GM12878 (cell line): ENCODE data around the gene ARHGAP6. TPM values are rescaled to one million over a fixed set of nuclear protein-coding genes. Genes with fewer than 3 reads are reported as not detected.

Source experiments
- ATAC-seq: fragments of 200-7000 bp; cut with Tn5 transposase; 3 replicates; pipeline ENCODE4 v1.9.1; 2020; ENCODE audit warnings: mild to moderate bottlenecking, moderate library complexity
- BruUV-seq: library from RNA; stranded (reverse); fragments of 400-500 nt; replicated peaks from 2 replicates; lab custom pipeline; 2021; lab: Mats Ljungman, UMichigan
- CTCF ChIA-PET: fragments of 300-600 bp; sonication (Branson Sonifier 250); formaldehyde crosslinking; extraction: SDS; loops from one replicate; lab custom pipeline; 2021; ENCODE audit warnings: inconsistent platforms; lab: Yijun Ruan, JAX
- POLR2A ChIA-PET: fragments of 350-600 bp; formaldehyde crosslinking; extraction: SDS; loops from one replicate; lab custom pipeline; 2021; ENCODE audit warnings: inconsistent platforms; lab: Charles Lee
- RAD21 ChIA-PET: fragments of 300-600 bp; sonication (Branson Sonifier 250); formaldehyde crosslinking; loops from one replicate; lab custom pipeline; 2023; ENCODE audit warnings: antibody characterized with exemption; ENCODE audit not compliant: unreplicated experiment; lab: Charles Lee
- SMC1A ChIA-PET: fragments of 300-600 bp; sonication (Branson Sonifier 250); formaldehyde crosslinking; loops from one replicate; lab custom pipeline; 2023; ENCODE audit not compliant: unreplicated experiment, uncharacterized antibody; lab: Charles Lee
- DNase-seq: peaks from one replicate; pipeline ENCODE4 v3.0.0-alpha.2; 2011; ENCODE audit warnings: low read depth, low spot score
- FAIRE-seq: peaks from 3 replicates; lab custom pipeline; 2011; peaks lifted over from hg19 to GRCh38; lab: Jason Lieb, UNC
- H2AFZ ChIP-seq: 2 replicates; pipeline ENCODE4 v1.6.0; 2011; ENCODE audit warnings: low read depth, low read length, control low read depth; ENCODE audit not compliant: control insufficient read depth
- H3K27ac ChIP-seq: 2 replicates; pipeline ENCODE4 v1.5.1; 2011; ENCODE audit warnings: control low read depth; ENCODE audit not compliant: control insufficient read depth, insufficient read depth
- H3K27me3 ChIP-seq, 2 experiments: replicated peaks in 1 of 2; 2 replicates each; pipeline versions ENCODE4 v1.6.0 to v1.6.1; 2011; ENCODE audit warnings: low read length in 1 of 2; ENCODE audit not compliant: control insufficient read depth in 2 of 2, insufficient read depth in 2 of 2
- H3K36me3 ChIP-seq, 2 experiments: 2 replicates each; pipeline ENCODE4 v1.5.1; 2011; ENCODE audit warnings: low read length in 1 of 2; ENCODE audit not compliant: control insufficient read depth in 2 of 2, insufficient read depth in 2 of 2
- H3K4me1 ChIP-seq: 2 replicates; pipeline ENCODE4 v1.6.1; 2011; ENCODE audit warnings: mild to moderate bottlenecking, low read length, moderate library complexity, mixed read lengths; ENCODE audit not compliant: control insufficient read depth, insufficient read depth
- H3K4me2 ChIP-seq: 2 replicates; pipeline ENCODE4 v1.6.0; 2011; ENCODE audit warnings: control low read depth; ENCODE audit not compliant: control insufficient read depth, insufficient read depth
- H3K4me3 ChIP-seq: fragments of 200-600 bp; sonication (generic); 2 replicates; pipeline ENCODE4 v1.5.1; 2016
- H3K79me2 ChIP-seq: 2 replicates; pipeline ENCODE4 v1.6.0; 2011; ENCODE audit warnings: low read length; ENCODE audit not compliant: control insufficient read depth, insufficient read depth
- H3K9ac ChIP-seq: 2 replicates; pipeline ENCODE4 v1.8.0; 2011; ENCODE audit warnings: low read length, control low read depth, mixed read lengths; ENCODE audit not compliant: control insufficient read depth, insufficient read depth
- H3K9me3 ChIP-seq: replicated peaks from 3 replicates; pipeline ENCODE4 v1.5.1; 2011; ENCODE audit warnings: mild to moderate bottlenecking, low read length; ENCODE audit not compliant: control insufficient read depth, insufficient read depth
- H4K20me1 ChIP-seq: 2 replicates; pipeline ENCODE4 v1.6.0; 2011; ENCODE audit not compliant: control insufficient read depth, insufficient read depth
- CEBPZ ChIP-seq: fragments of 150-350 bp; IDR thresholded peaks from 2 replicates; pipeline ENCODE4 v1.6.1; 2016; ENCODE audit warnings: low read depth, low read length
- CHD1 ChIP-seq: IDR thresholded peaks from 2 replicates; pipeline ENCODE4 v1.6.1; 2012; ENCODE audit warnings: low read depth, low read length, improper control_type of control experiment
- EZH2 ChIP-seq: IDR thresholded peaks from 2 replicates; pipeline ENCODE4 v1.6.1; 2012; ENCODE audit warnings: low read depth, mild to moderate bottlenecking, control low read depth, inconsistent platforms, low read length, borderline replicate concordance; ENCODE audit not compliant: control insufficient read depth
- FOS ChIP-seq: IDR thresholded peaks from 3 replicates; pipeline ENCODE4 v1.6.1; 2011; ENCODE audit warnings: borderline replicate concordance; ENCODE audit not compliant: insufficient read length; ENCODE audit errors: extremely low read depth
- FOXK2 ChIP-seq: fragments of 450-650 bp; IDR thresholded peaks from 2 replicates; pipeline ENCODE4 v1.6.1; 2017; ENCODE audit warnings: mild to moderate bottlenecking, moderate library complexity
- HDGF ChIP-seq: fragments of 450-650 bp; IDR thresholded peaks from 2 replicates; pipeline ENCODE4 v1.6.1; 2016; ENCODE audit warnings: antibody characterized with exemption
- KLF5 ChIP-seq: fragments of 450-650 bp; IDR thresholded peaks from 2 replicates; pipeline ENCODE4 v1.6.1; 2014; ENCODE audit warnings: mild to moderate bottlenecking; ENCODE audit not compliant: partially characterized antibody
- LARP7 ChIP-seq: fragments of 450-650 bp; IDR thresholded peaks from 2 replicates; pipeline ENCODE4 v1.6.1; 2017; ENCODE audit warnings: mild to moderate bottlenecking
- NFYB ChIP-seq: IDR thresholded peaks from 2 replicates; pipeline ENCODE4 v1.6.1; 2011; ENCODE audit warnings: low read depth, mild to moderate bottlenecking, low read length, improper control_type of control experiment, moderate library complexity; ENCODE audit not compliant: insufficient read depth
- PAX5 ChIP-seq: IDR thresholded peaks from 2 replicates; pipeline ENCODE4 v1.6.1; 2011; ENCODE audit warnings: low read depth, low read length, borderline replicate concordance
- POLR2A ChIP-seq: IDR thresholded peaks from 2 replicates; pipeline ENCODE4 v1.6.1; 2011; ENCODE audit warnings: low read depth, mild to moderate bottlenecking, low read length
- SP1 ChIP-seq: IDR thresholded peaks from one replicate; pipeline ENCODE4 v1.6.1; 2011; ENCODE audit warnings: low read depth, low read length
- SUPT20H ChIP-seq: IDR thresholded peaks from 2 replicates; pipeline ENCODE4 v1.6.1; 2011; ENCODE audit warnings: low read depth, mild to moderate bottlenecking, low read length, moderate library complexity, borderline replicate concordance; ENCODE audit not compliant: control insufficient read depth
- USF2 ChIP-seq: IDR thresholded peaks from 2 replicates; pipeline ENCODE4 v1.6.1; 2011; ENCODE audit warnings: low read depth, low read length, improper control_type of control experiment, borderline replicate concordance
- ZSCAN29 ChIP-seq: fragments of 450-650 bp; IDR thresholded peaks from 2 replicates; pipeline ENCODE4 v1.6.1; 2017; ENCODE audit warnings: mild to moderate bottlenecking, moderate library complexity
- WGBS: methylation state at CpG from one replicate; pipeline ENCODE4 v1.1.6; 2016; ENCODE audit warnings: low lambda C conversion rate; ENCODE audit not compliant: insufficient replicate concordance, insufficient coverage; ENCODE audit errors: missing lambda C conversion rate; 5-methylcytosine and 5-hydroxymethylcytosine counted together
- in situ Hi-C: fragments of 300-500 bp; cut with MboI; formaldehyde crosslinking; loops from 9 replicates; pipeline ENCODE4 v1.14.3; 2018; ENCODE audit warnings: mixed read lengths
- intact Hi-C: fragments of 100-400 bp; cut with micrococcal nuclease; formaldehyde crosslinking; loops from one replicate; pipeline ENCODE4 v1.14.2; 2022; ENCODE audit not compliant: unreplicated experiment
- polyA plus RNA-seq, 11 experiments: library from polyadenylated mRNA; depleted of rRNA in 4 of 11; unstranded in 6 of 11; stranded (reverse) in 5 of 11; fragments of >200 nt; fragmentation: Nextera tagmentation in 4 of 11; fragmentation: Illumina TruSeq in 1 of 11; extraction: Ambion mirVana in 4 of 11; extraction: Trizol in 1 of 11; gene quantifications; 1 replicate in 1 of 11; 2 replicates in 10 of 11; pipeline versions ENCODE4 v1.2.1 to v1.2.3, GENCODE V29; 2011 to 2016; ENCODE audit warnings: inconsistent platforms in 2 of 11, missing spikeins in 2 of 11, low read depth in 1 of 11
- total RNA-seq, 4 experiments: library from RNA; depleted of rRNA in 3 of 4; stranded (reverse); fragments of >200 nt in 3 of 4; fragmentation: Illumina TruSeq in 1 of 4; extraction: Trizol in 1 of 4; gene quantifications; 2 replicates each; pipeline versions ENCODE4 v1.2.1 to v1.2.3, GENCODE V29; 2013 to 2021

The ARHGAP6 gene
- total and polyA plus RNA-seq, 10 of the 15 experiments (the other 5 are each of a cell fraction or from before 2014, with no cell fraction given) = 0.20 to 1.8 (median 0.76) TPM

- TF ChIP-seq ZSCAN29 = no peak
- no peak for TF ChIP-seq POLR2A
These were observed 369.7 kb downstream of the ARHGAP6 start (continued) for GRCh38 chrX:11296051-11296450.

GRCh38 chrX:11293113-11293512 lies 372.6 kb downstream of the ARHGAP6 start, which contains the start of gene AMELX:
Gene AMELX, plus strand, starts transcription at chrX:11293413. Its CDS starts 1,376 bp downstream, at chrX:11294789.
- in situ Hi-C loops (no loop called here), intact Hi-C loops (no loop called here)
- no TSS peak for BruUV-seq
- Histone ChIP-seq H3K9ac (no peak within 1 kb of the TSS), H3K9me3 (no peaks in the 10 kb centered on the region), H3K27me3 (no peaks in the 10 kb centered on the region), H3K4me1 (no peaks in the 10 kb centered on the region), H3K4me2 (no peak within 1 kb of the TSS), H3K4me3 (no peak within 1 kb of the TSS), H4K20me1 (no peaks in the 10 kb centered on the region), H3K79me2 (no peaks in the 10 kb centered on the region), H3K27ac (no peak within 1 kb of the TSS), H3K36me3 (no peaks in the 10 kb centered on the region), H2AFZ (no peak within 1 kb of the TSS)
- ChIA-PET CTCF (interaction anchor here (0.5 kb wide), 1 partner anchor 1052 kb away, joined by 3 read pairs; no protein-coding TSS in a partner anchor), SMC1A (interaction anchor here (0.5 to 0.7 kb wide), 2 partner anchors 42 to 103 kb away, joined by 3 read pairs; no protein-coding TSS in a partner anchor), POLR2A (no interaction called here), RAD21 (no interaction called here)
- TF ChIP-seq NFYB (no peak), USF2 (no peak), HDGF (no peak), KLF5 (no peak), LARP7 (no peak), SP1 (no peak), PAX5 (no peak), FOXK2 (no peak), CHD1 (no peak), ZSCAN29 (no peak), CEBPZ (no peak), SUPT20H (no peak), FOS (no peak), EZH2 (no peak)
- FAIRE-seq (no peak), DNase-seq (no peak), ATAC-seq (no peak)
- WGBS = 27% methylated on average over 2 of the region's 2 CpGs
